Ovary (tissue), 9 donors: ENCODE results near the gene TMEM164. TPM values are rescaled to one million over a fixed set of nuclear protein-coding genes. Genes with fewer than 3 reads are reported as not detected.

ENCODE experiments used
- DNase-seq, 5 donors: peaks; one replicate each; pipeline ENCODE4 v3.0.0-alpha.2; 2019 to 2020
- H3K27ac ChIP-seq, 2 donors: fragments of 200-600 bp; one replicate each; pipeline versions ENCODE4 v1.5.1 to v1.8.0; 2019 to 2022
- H3K27me3 ChIP-seq: fragments of 200-600 bp; one replicate; pipeline ENCODE4 v1.8.0; 2022
- H3K36me3 ChIP-seq: fragments of 200-600 bp; sonication (generic); one replicate; pipeline ENCODE4 v1.5.1; 2019
- H3K4me1 ChIP-seq: one replicate; pipeline ENCODE4 v1.8.1; 2013; ENCODE audit warnings: mild to moderate bottlenecking, moderate library complexity; ENCODE audit not compliant: insufficient read depth
- H3K4me3 ChIP-seq: fragments of 200-600 bp; sonication (generic); one replicate; pipeline ENCODE4 v1.5.1; 2017
- H3K9me3 ChIP-seq, 2 donors: fragments of 200-600 bp in 1 of 2; sonication (generic) in 1 of 2; one replicate each; pipeline versions ENCODE4 v1.5.1 to v1.8.1; 2013 to 2019; ENCODE audit warnings: mild to moderate bottlenecking in 1 of 2, moderate library complexity in 1 of 2
- EP300 ChIP-seq: sonication (generic); formaldehyde crosslinking; IDR thresholded peaks from one replicate; pipeline ENCODE4 v1.6.1; 2017; ENCODE audit warnings: antibody characterized with exemption
- POLR2A ChIP-seq: fragments of 450-650 bp; IDR thresholded peaks from one replicate; pipeline ENCODE4 v1.6.1; 2017; ENCODE audit warnings: antibody characterized with exemption, mild to moderate bottlenecking, moderate library complexity
- WGBS, 3 donors: extraction: QIAGEN DNeasy Blood & Tissue Kit in 1 of 3; methylation state at CpG; one replicate each; pipeline versions ENCODE4 v1.1.5 to v1.1.7; 2013 to 2017; 5-methylcytosine and 5-hydroxymethylcytosine counted together
- intact Hi-C, 4 donors: fragments of 100-400 bp; cut with DNase I; formaldehyde crosslinking; loops; one replicate each; pipeline versions ENCODE4 v1.11.0 to v1.15.1; 2022 to 2023
- polyA plus RNA-seq, 2 donors: library from polyadenylated mRNA; stranded (reverse); fragments of 200-250 nt in 1 of 2; fragments of 350-450 nt in 1 of 2; fragmentation: Illumina TruSeq in 1 of 2; extraction: RNeasy Lipid Tissue Mini Kit (QIAGEN cat#74804) in 1 of 2; gene quantifications; one replicate each; pipeline ENCODE4 v1.2.3, GENCODE V29; 2013 to 2014
- total RNA-seq, 7 donors: library from RNA; depleted of rRNA in 2 of 7; stranded (reverse); fragments of >200 nt in 2 of 7; fragmentation: NEBNext Ultra II Directional in 3 of 7; extraction: Animal tissue kit (Norgen Biotek cat#: 25700) in 3 of 7; gene quantifications; one replicate each; pipeline versions ENCODE4 v1.1.0 to v1.2.4, GENCODE V29; 2016 to 2023
- TF ChIP-seq, protein P1 (sequence below), 3 donors: fragments of 450-650 bp in 2 of 3; fragments of 200-600 bp in 1 of 3; IDR thresholded peaks; one replicate each; pipeline versions ENCODE4 v1.5.1 to v1.8.0; 2016 to 2022; ENCODE audit warnings: antibody characterized with exemption in 3 of 3, mild to moderate bottlenecking in 1 of 3
- donor health status: DM: no; HTN: no; CAD: no; lungs with moderate emphysema.
- donor health status: DM: no; HTN: no; CAD: no.
- donor health status: Bipolar disorder and iron deficiency.
- donor health status: DM: yes; HTN: yes; CAD: no.
- donor health status: DM: no; HTN: no; CAD: no.
- donor health status: DM: yes; HTN: yes; CAD: no.

Gene TMEM164
- total and polyA plus RNA-seq, 9 donors, result 17.5 to 59.4 (median 32.4) TPM

- 80 to 87% (median 80%) methylated on average over 3 of the region's 3 CpGs for WGBS, 3 donors
- Histone ChIP-seq H3K9me3 (no peaks in the 10 kb centered on the region), H3K27ac (no peak overlapping the region), H3K36me3 (no peaks in the 10 kb centered on the region), H3K4me3 (no peak overlapping the region), H3K4me1 (peaks cover 2% of the 10 kb centered on the region), H3K27me3 (no peaks in the 10 kb centered on the region)
- no peak for TF ChIP-seq EP300
- TF ChIP-seq, protein P1, sequence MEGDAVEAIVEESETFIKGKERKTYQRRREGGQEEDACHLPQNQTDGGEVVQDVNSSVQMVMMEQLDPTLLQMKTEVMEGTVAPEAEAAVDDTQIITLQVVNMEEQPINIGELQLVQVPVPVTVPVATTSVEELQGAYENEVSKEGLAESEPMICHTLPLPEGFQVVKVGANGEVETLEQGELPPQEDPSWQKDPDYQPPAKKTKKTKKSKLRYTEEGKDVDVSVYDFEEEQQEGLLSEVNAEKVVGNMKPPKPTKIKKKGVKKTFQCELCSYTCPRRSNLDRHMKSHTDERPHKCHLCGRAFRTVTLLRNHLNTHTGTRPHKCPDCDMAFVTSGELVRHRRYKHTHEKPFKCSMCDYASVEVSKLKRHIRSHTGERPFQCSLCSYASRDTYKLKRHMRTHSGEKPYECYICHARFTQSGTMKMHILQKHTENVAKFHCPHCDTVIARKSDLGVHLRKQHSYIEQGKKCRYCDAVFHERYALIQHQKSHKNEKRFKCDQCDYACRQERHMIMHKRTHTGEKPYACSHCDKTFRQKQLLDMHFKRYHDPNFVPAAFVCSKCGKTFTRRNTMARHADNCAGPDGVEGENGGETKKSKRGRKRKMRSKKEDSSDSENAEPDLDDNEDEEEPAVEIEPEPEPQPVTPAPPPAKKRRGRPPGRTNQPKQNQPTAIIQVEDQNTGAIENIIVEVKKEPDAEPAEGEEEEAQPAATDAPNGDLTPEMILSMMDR (IDR thresholded peaks at IDR 0.05), result no peak
- TF ChIP-seq POLR2A, result no peak
- intact Hi-C loops, result no loop called here
- DNase-seq, result no peak
Measured at GRCh38 chrX:110138557-110138956, 135.6 kb downstream of the TMEM164 start.

- TF ChIP-seq, protein P1 (IDR thresholded peaks at IDR 0.05), result no peak
- TF ChIP-seq EP300, result no peak
- TF ChIP-seq POLR2A, result no peak
- H3K4me3 ChIP-seq, result no peak overlapping the region
Measured at GRCh38 chrX:110139172-110139571, 136.3 kb downstream of the TMEM164 start.

GRCh38 chrX:110142096-110142495 lies 139.2 kb downstream of the TMEM164 start:
- TF ChIP-seq, protein P1 (IDR thresholded peaks at IDR 0.05), result no peak
- TF ChIP-seq EP300 (no peak), POLR2A (no peak)
- H3K27me3 ChIP-seq, result no peaks in the 10 kb centered on the region

More at GRCh38 chrX:110139172-110139571, 136.3 kb downstream of the TMEM164 start:
- Histone ChIP-seq H3K4me1 (peaks cover 2% of the 10 kb centered on the region), H3K27me3 (no peaks in the 10 kb centered on the region), H3K9me3 (no peaks in the 10 kb centered on the region), H3K36me3 (no peaks in the 10 kb centered on the region), H3K27ac (no peak overlapping the region)
- WGBS, 3 donors, result 56 to 66% (median 66%) methylated on average over 1 of the region's 1 CpG
- intact Hi-C loops, result no loop called here
- no peak for DNase-seq

GRCh38 chrX:110143454-110144210 lies 140.7 kb downstream of the TMEM164 start:
- intact Hi-C loops, result loop anchor here in 2 of 4 donors (10.0 kb wide), 2 partner anchors 229 to 239 kb away; no protein-coding TSS in a partner anchor
- WGBS, 3 donors, result 43 to 46% (median 44%) methylated on average over 6 of the region's 6 CpGs
- H3K4me1 ChIP-seq, result peaks cover 2% of the 10 kb centered on the region
- H3K36me3 ChIP-seq, result no peaks in the 10 kb centered on the region
- TF ChIP-seq POLR2A, result no peak
- no peak for TF ChIP-seq EP300
- TF ChIP-seq, protein P1 (IDR thresholded peaks at IDR 0.05), result no peak
- no peak overlapping the region for H3K4me3 ChIP-seq
- no peaks in the 10 kb centered on the region for H3K9me3 ChIP-seq
- DNase-seq, result no peak
- H3K27me3 ChIP-seq, result no peaks in the 10 kb centered on the region
- H3K27ac ChIP-seq, result no peak overlapping the region

More at GRCh38 chrX:110142096-110142495, 139.2 kb downstream of the TMEM164 start:
- WGBS, 3 donors, result 45 to 58% (median 58%) methylated on average over 5 of the region's 5 CpGs
- intact Hi-C loops, result loop anchor here in 2 of 4 donors (10.0 kb wide), 2 partner anchors 227 to 237 kb away; no protein-coding TSS in a partner anchor
- H3K27ac ChIP-seq, result no peak overlapping the region
- H3K36me3 ChIP-seq, result no peaks in the 10 kb centered on the region
- DNase-seq, result no peak
- H3K4me3 ChIP-seq, result no peak overlapping the region
- H3K9me3 ChIP-seq, result no peaks in the 10 kb centered on the region
- peaks cover 2% of the 10 kb centered on the region for H3K4me1 ChIP-seq
